ENCODE results near the gene BCL7B.

Gene BCL7B

GRCh38 chr7:73487486-73487885 lies 70.0 kb downstream of the BCL7B start:
- no peak for DNase-seq
